NCI-H1092 (cell line): Measurements from ENCODE around the gene HJV.

Source experiments
- DNase-seq: peaks from one replicate; lab custom pipeline; 2025; lab: John Stamatoyannopoulos, UW

Gene HJV

DNA sequence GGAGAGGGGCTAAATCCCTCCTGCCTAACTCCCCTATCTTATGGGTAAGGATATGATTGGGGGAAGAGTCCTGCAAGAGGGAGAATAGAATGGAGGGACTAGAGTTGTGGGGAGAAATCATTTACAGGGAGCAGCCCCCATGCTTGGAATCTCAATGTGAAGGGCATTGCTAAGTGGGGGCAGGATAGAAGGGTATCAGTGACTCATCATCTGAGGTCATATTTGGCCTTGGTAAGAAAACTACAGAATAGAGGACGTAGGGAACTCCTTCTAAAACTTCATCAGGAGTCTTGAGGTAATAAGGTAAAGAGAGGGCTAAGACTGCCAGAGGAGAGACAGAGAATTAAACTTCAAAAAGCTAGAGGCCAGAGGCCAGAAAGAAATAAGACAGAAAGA is 487 bp downstream of the HJV start:
- no peak for DNase-seq

DNA sequence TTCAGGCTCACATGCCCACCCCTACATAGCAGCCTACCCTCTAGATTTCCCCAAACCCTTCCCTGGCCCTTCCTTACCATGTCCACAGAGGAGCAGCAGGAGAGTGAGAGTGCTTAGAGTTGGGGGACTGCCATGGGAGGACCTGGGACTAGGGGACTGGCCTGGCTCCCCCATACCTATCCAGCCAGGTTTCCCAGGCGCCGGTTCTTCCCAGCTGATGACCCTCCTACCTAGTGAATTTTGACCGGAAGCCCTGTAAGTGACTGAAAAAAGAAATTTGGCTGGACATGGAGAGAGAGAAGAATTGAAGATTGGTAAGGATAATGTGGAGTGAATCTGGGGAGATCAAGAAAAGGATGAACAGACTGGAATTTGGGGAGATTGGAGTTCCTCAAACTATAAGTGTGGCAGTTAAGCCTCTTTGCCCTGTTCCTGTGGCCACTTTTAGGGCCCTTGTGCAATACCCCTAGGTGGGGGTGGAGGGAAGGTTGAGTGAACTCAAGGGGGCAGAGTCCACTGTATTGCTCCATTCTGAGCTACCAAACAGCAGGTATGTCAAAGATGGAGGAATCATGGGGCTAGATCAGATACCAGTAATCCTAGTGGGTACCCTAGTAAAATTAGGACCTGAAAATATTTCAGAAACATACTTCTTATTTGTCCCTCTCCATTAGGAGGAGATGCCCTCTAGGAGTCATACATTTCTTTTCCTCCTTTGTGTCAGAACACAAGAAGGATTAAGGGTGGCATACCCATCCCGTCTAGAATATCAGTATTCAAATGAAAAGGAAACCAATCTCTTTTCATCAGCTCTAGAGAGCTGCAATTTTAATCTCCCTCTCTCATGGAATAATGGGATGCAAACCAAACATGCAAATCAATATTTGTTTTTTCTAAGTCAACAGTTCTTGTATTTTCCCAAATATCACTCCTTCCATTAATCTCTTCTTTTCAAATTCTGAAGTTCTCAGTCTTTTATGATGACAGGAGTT is 1.2 kb downstream of the HJV start:
- no peak for DNase-seq

DNA sequence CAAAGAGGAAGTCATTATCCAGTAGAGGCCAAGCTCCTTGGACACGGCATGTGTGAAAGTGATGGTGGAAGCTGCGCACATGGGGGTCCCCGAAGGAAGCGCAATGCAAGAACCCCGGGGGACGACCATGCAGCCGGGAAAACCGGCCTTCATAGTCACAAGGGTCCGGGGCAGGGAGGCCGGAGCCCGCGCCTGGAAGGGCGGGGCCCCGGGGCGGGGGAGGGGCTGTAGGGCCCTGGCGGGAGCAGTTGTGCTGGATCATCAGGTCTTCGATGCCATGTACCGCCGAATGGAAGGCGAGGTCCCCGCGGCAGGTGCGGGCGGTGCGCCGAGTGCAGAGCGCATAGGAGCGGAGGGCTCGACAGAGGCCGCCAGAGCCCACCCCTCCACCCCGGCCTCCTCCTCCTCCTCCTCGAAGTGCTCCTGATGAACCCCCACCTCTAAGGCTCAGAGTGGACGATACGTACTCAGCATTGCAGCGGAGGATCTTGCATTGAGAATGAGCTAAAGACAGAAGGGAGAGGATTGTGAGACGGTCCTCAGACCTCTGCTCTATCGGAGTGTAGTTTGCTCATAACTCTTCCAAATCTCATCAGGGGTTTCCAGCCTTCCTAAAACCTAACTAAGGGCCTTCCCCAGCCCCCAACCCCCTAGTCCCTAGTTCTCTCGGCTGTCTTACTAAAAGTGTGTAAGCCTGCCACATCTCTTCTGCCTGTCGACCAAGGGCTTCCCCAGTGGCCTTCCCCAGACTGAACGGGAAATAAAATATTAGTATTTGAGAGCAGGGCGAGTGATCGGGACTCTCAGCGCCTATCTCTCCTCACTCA is 2.1 kb downstream of the HJV start:
- DNase-seq, result no peak

DNA sequence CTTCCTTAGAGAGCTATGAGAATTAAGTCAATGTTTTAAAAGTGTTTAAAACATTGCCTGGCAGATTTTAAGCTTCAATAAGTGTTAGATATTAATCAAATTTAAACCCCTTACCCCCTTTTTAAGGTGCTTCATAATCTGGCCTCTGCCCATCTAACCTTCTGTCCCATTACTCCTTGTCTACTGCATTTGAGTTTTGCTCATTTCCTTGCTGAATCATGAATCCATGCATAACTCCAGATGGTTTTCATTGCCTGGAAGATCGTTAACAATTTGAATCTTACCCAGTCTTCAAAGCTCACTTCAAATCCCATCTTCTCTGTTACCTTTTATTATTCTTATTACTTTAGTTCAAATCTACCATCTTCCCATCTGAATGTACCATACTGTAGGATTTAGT is 4.6 kb downstream of the HJV start:
- no peak for DNase-seq

DNA sequence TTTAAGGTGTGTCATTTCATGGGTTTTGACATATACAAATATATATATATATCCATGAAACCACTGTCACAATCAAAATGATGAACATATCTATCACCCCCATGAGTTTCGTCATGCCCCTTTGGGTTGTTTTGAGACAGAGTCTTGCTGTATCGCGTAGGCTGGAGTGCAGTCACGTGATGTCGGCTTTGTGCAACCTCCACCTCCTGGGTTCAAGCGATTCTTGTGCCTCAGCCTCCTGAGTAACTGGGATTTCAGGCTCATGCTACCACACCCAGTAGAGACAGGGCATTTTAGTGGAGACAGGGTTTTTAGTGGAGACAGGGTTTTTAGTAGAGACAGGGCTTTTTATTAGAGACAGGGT is 8.0 kb downstream of the HJV start:
- no peak for DNase-seq

DNA sequence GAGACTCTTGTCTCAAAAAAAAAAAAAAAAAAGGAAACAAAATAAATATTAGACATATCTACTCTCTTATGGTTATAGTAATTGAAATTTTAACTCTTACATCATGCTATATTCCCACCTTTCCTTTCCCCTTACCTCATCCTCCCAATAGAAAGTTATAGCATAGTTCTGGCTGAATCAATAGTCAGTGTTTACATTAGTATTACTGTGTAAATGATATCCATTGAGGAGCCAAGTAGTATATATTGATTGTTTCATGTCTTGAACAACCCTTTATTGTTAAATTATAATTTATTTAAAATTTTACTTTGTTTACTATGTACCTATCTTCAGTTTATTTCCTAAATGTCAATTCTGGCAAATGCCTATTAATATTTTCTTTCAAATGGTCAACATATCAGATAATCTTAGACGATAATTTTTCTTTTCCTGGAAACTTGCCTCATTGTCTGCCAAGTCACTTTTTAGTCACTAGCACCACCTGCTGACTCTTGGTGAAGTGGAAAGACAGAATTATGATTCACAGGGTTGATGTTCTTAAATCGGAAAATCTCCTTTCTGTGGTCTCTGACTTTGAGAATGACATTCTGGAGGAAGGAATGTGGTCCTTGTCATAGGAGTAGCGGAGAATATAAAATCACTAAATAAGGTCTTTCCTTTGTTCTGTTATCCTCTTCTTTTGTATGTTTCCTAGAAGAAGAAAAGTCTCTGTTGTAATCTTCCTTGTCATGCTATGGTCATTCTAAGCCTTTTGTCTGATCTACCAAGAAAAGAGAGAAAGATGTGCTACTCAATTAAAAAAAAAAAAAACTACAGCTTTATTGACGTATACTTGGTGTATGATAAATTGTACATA is 8.6 kb downstream of the HJV start:
- peak; percentile 64 for DNase-seq

DNA sequence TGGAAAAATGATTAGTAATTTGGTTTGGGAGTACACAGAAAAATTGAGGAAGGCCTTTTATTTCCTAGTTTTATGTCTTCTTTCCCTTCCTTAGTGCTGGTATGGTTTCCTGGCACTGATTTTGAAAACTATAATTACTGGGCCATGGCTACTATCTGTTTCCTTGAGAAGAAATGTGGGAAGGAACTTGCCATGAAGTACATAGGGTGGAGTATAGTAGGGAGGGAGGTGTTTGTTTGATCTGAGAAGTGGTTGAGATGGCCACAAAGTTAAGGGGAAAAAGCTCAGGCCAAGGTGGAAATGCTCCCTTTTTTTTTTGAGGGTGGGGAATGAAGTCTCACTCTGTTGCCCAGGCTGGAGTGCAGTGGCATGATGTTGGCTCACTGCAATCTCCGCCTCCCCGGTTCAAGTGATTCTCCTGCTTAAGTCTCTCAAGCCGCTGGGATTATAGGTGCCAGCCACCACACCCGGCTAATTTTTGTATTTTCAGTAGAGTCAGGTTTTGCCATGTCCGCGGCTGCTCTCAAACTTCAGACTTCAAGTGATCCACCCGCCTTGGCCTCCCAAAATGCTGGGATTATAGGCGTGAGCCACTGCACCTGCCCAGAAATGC is 11.3 kb downstream of the HJV start:
- no peak for DNase-seq

DNA sequence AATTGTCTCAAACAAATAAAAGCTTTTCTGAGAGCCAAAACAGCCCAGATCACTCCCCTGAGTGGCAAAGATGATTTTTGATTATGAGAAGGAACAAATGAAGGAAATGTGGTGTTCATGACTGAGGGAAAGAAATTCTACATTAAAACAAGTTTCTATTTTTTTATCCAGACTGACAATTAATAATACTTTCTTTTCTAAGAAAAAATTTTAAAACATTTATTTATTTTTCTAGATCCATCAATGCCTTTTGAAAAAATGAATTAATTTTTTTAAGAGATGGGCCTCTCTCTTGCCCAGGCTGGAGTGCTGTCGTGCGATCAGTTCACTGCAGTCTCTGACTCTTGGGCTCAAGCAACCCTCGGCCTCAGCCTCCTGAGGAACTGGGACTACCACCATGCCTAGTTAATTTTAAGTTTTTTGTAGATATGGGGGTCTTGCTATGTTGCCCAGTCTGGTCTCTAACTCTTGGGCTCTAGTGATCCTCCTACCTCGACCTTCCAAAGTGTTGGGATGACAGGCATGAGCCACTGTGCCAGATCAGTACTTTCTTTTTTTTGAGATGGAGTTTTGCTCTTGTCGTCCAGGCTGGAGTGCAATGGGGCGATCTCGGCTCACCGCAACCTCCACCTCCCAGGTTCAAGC is 13.9 kb downstream of the HJV start:
- no peak for DNase-seq

DNA sequence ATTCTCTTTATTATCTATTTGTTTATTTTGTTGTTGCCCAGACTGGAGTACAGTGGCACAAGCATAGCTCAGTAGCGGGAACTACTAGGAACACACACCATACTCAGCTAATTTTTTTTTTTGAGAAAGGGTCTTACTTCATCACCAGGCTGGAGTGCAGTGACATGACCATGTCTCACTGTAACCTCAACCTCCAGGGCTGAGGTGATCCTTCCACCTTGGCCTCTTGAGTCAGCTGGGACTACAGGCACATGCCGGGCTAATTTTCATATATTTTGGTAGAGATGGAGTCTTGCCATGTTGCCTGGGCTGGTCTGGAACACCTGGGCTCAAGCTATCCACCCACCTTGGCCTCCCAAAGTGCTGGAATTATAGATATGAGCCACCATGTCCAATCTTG is 19.8 kb downstream of the HJV start:
- no peak for DNase-seq

DNA sequence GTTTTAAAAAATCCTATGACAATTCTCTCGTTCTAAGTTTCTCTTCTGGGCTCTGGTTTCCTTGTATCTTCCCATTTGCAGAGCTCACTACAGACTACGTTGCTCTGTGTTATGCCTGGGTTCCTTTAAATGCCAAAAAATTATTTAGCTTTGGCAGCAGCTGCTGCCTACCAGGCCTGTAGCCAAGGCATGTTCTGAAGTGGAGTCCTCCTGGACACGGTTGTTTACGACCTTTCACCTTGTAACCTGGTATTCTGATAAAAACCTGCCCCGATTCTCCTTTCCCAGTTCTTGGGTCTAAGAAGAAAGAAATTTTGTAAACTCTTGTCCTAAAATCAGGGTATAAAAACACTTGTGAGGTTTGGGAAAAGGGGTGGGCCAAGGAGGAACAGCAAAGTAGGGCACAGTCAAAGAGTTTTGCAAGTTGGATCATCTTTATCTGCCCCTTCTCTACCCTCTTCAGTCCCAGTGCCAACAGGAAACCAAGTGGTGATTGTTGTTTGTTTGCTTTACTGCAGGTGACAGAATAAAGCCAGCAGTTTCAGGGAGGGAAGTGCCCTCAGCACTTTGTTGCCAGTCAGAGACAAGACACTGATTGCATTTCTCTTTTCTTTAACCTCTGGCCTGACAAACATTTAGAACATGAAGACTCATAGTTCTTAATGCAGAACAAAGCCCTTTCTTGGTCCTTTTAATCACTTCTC is 22.1 kb downstream of the HJV start:
- DNase-seq, result peak; percentile 81

DNA sequence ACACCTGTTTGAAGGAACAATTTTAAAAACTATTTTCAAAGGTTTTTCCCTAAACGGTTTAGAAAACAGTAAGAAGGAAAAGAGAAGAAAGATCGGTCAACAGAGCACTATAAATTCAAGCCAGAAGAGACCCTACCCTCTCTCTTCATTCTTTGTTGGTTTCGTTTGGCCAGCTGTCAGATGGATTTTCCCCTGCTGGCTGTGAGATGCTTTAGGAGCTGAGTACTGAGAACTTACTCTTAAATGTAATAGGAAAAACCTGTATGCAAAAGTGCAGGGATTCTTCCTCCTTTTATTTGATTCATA is 23.9 kb downstream of the HJV start:
- DNase-seq, result peak; percentile 35

DNA sequence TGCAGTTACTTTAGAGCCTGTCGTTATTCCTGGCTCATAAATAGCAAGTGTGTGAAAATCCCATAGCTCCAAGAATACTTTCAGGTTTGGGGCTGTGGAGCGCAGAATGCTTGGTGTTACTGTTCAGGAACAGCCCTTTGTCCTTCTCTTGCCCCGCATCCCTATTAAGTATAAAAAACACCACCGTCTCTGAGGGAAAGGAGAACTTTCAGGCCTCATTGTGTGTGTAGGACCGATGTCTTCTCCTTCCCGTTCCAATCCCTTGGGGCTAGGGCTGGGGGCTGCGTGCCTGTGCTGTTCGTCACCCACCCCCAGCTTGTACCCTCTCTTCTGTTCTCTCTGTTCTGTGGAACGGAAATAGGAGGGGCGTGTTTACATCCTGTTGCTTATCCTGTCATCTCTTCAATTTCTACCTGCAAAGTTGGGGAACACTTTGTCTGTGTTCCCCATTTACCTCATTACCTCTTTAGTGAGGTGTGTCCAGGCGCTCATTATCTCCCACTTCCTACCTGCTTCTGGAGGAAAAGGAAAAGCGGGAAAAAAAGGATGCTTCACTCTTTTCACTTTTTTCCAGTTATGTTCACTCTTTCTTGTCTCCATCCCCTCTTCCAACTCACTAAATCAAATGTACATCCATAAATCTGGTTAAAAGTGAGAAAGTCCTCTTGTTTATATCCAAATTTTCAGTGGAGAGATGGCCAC is 24.4 kb downstream of the HJV start:
- DNase-seq, result no peak

DNA sequence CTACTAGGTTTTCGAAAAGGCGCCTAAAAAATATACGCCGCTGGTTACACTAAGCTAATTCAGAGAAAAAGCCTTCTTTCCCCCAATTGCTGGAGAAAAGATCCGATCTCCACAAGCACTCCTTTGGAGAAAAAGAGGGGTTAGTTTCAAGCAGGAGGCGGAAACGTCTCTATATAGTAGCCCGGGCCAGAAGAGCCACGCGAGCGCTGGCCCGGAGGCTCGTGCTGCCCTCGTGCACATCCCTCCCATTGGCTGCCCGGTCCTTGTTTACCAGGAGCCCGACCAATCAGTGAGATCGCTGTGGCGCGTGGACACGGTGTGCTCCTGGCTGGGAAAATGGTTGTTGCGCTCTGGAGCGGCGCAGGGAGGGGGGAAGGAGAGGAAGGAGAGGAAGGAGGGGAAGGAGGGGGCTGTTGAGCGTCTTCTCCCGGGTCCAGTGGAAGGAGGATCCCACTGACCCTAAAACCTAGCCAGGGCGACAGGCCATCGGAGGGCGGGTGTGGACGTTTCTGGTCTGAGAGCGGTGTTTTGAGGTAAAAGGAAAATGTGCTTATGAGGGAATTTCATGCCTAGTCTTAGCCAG is 25.0 kb downstream of the HJV start, which contains the start of gene TXNIP:
TXNIP (minus strand) TSS at position 147 of the 583 bp plus-strand sequence. CDS start 313 bp downstream, outside the sequence.
- DNase-seq, result peak; percentile 99

DNA sequence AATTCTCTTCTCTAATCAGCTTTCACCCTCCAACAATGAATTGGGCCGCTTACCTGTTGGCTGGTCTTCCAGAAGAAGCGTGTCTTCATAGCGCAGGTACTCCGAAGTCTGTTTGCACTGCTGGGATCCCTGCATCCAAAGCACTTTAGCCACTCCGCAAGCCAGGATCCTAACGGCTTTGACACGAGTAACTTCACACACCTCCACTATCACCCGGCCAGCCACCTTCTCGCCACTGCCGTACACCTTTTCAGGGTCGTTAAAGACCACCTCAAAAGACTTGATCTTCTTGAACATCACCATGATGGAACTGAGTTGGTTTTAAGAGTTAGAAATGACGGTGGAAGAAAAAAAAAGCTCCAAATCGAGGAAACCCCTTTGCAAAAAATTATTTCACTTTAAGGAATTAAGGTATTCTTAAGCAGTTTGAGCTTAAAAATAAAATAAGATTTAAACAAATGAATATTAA is 25.5 kb downstream of the HJV start:
- no peak for DNase-seq

DNA sequence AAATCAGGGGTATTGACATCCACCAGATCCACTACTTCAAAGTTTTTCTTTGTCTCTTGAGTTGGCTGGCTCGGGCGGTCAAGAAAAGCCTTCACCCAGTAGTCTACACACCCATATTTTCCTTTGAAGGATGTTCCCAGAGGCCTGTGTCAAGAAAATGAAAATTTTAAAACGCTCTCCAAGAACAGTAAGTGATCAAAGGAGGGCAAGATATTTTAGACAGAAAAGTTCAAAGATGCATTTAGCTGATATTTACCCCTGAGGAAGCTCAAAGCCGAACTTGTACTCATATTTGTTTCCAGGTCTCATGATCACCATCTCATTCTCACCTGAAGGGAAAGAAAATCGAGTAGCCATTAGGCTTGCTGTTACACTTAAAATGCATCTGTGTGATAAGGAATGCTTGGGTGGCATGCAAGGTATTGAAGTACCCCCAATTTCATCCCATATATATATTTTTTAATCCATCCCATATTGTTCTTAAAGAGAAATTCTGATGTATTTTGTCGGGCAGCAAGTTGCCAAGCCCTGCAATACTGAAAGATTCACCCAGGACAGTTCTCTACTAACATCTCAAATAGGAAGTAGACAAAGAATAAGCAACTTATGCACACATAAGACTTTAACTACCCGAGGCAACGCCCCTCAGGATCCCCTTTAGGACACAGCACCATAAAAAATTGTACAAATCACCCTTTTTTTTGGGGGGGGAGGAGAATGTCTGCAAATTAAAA is 26.2 kb downstream of the HJV start:
- DNase-seq, result no peak

DNA sequence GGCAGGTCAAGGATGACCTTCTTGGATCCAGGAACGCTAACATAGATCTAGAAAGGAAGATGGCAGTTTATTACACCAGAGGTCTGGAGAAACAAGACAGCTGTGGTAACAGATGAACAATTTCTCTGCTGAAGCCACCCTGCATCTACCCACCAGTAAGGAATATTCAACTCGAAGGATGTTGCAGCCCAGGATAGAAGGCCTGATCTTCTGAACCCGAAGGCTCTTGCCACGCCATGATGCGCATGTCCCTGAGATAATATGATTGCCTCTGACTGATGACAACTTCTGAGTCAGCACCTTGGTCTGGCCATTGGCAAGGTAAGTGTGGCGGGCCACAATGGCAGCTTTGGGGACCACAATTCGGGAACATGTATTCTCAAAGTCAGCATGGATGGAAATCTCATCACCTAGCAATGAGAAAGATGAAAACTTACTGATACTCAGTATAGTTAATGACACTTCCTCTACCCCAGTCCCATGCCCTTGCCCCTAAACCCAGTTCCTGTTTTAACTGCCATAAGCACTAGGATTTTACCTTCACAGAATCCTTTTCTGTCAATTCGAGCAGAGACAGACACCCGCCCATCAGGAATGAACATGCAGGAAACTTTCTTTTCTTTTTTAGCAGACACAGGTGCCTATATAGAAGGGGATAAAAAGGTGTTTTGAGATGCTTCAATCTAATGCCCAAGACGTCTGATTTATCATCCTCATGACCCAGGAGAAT is 27.0 kb downstream of the HJV start:
- no peak for DNase-seq

DNA sequence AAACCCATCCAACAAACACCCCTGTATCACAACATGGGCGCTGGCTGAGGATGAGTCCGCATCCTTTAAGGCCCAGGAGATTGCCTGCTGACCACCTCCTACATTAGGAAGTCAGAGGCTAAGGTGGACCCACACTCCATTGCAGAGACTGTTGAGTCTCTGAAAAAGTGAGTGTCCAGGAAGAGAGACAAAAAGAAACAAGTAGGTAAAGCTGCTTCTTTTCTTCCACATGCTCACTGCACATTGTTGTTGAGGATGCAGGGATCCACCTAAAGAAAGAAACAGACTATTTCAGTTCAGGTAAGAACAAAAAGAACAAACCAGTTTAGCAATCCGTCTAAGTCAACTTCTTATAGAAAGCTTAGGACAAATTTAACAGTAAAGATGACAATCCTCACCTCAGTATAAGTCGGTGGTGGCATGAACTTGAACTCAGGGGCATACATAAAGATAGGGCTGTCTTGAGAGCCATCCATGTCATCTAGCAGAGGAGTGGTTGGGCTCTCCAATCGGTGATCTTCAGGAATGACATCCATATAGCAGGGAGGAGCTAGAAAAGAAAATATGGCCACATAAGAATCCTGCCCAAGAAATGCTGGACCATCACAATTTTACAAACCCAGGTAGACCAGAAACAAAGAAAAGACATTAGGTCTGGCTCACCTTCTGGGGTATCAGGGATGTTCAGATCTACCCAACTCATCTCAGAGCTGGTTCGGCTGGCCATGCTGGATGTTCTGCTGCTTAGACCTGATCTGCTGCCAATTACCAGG is 27.7 kb downstream of the HJV start:
- no peak for DNase-seq
